AG09309 (cell line): Measurements from ENCODE around the gene NELL2.

Source experiments
- DNase-seq: peaks from one replicate; pipeline ENCODE4 v3.0.0-alpha.2; 2010; ENCODE audit warnings: low read depth
- H3K4me3 ChIP-seq: 2 replicates; pipeline ENCODE4 v1.5.1; 2011; ENCODE audit warnings: mild to moderate bottlenecking, low read depth, low read length, moderate library complexity; ENCODE audit not compliant: control insufficient read depth
- TF ChIP-seq, protein P1 (sequence below): IDR thresholded peaks from 2 replicates; pipeline ENCODE4 v1.5.1; 2011; ENCODE audit warnings: mild to moderate bottlenecking, low read depth, low read length, inconsistent platforms; ENCODE audit not compliant: insufficient read depth, control insufficient read depth; ENCODE audit errors: missing control alignments

Gene NELL2

GRCh38 chr12:44889162-44889561 lies 13.0 kb upstream of the NELL2 start:
- TF ChIP-seq, protein P1, sequence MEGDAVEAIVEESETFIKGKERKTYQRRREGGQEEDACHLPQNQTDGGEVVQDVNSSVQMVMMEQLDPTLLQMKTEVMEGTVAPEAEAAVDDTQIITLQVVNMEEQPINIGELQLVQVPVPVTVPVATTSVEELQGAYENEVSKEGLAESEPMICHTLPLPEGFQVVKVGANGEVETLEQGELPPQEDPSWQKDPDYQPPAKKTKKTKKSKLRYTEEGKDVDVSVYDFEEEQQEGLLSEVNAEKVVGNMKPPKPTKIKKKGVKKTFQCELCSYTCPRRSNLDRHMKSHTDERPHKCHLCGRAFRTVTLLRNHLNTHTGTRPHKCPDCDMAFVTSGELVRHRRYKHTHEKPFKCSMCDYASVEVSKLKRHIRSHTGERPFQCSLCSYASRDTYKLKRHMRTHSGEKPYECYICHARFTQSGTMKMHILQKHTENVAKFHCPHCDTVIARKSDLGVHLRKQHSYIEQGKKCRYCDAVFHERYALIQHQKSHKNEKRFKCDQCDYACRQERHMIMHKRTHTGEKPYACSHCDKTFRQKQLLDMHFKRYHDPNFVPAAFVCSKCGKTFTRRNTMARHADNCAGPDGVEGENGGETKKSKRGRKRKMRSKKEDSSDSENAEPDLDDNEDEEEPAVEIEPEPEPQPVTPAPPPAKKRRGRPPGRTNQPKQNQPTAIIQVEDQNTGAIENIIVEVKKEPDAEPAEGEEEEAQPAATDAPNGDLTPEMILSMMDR = no peak
- no peak for DNase-seq
- H3K4me3 ChIP-seq = no peak overlapping the region

DNA sequence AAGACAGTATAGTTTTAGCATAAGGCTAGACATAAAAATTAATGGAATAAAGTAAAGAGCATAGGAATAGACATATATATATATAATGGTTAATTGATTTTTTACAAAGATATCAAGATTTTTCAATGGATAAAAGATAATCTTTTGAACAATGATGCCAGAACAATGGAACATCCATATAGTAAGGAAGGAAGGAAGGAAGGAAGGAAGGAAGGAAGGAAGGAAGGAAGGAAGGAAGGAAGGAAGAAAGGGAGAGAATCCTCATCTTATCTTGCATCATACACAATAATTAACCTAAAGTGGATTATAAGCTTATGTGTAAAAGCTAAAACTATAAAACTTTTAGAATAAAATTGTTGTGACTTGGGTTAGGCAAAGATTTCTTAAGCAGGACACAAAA lies 9.8 kb upstream of the NELL2 start:
- no peak overlapping the region for H3K4me3 ChIP-seq
- DNase-seq = no peak
- TF ChIP-seq, protein P1 = no peak

GRCh38 chr12:44881197-44881596 lies 5.1 kb upstream of the NELL2 start:
- H3K4me3 ChIP-seq = no peak overlapping the region
- DNase-seq = no peak
- TF ChIP-seq, protein P1 = no peak

GRCh38 chr12:44876544-44877410 lies 662 bp upstream of the NELL2 start:
- peak overlapping the region; percentile 48 for H3K4me3 ChIP-seq
- DNase-seq = no peak
- TF ChIP-seq, protein P1 = no peak

DNA sequence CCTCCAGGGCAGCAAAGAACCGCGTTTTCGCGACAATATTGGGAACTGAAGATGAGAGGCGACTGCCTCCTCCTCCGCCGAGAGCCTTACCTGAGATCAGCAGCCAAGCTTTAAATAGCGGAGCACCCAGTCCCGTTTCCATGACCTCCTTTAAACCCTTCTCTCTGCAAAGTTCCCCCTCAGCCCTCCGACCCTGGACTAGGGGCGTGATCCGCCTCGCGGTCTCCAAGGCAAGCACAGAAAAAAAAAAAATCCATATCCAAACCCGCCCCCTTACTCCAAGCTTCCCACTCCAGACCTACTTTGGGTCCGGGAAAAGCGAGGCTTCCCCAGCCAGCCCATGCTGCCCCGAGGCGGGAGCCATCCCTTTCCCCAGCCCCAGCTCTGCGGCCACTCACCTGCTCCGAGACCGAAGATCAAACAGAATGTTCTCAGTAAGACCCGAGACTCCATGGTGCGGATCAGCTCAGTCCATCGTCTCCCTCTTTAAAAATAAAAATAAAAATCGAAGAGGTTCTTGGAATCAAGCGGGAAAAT lies 630 bp downstream of the NELL2 start:
- TF ChIP-seq, protein P1 = no peak
- DNase-seq = no peak
- peak overlapping the region; percentile 48 for H3K4me3 ChIP-seq

DNA sequence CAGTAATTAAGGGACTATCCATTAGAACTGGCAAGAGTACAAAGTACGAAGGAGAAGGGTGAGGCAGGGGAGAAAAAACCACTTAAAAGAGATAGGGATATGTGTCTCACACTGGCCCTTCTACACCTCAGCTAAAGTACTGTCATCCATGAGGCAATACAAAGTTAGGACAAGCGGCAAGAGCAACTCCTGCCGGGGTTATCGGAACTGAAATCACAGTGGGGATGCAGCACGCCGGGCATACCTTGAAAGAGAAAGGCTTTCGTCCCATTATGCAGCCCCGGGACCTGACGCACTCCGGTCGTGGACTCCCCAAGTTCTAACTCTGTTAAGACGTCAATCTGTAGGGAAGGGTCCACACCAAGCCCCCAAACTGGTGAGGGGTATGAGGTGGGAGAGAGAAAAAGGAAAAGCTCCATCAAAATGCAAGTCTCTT lies 1.1 kb downstream of the NELL2 start:
- TF ChIP-seq, protein P1 = no peak
- peak overlapping the region; percentile 48 for H3K4me3 ChIP-seq
- no peak for DNase-seq
